OCI-LY7 (cell line): ENCODE results near the gene PRR35. TPM values are rescaled to one million over a fixed set of nuclear protein-coding genes. Genes with fewer than 3 reads are reported as not detected.

Experiments used
- BruUV-seq: library from RNA; stranded (reverse); fragments of 400-500 nt; replicated peaks from 2 replicates; lab custom pipeline; 2021; lab: Mats Ljungman, UMichigan
- CTCF ChIA-PET: fragments of 300-600 bp; sonication (Branson Sonifier 250); formaldehyde crosslinking; loops from one replicate; lab custom pipeline; 2022; ENCODE audit warnings: antibody characterized with exemption; ENCODE audit not compliant: unreplicated experiment; lab: Charles Lee
- POLR2A ChIA-PET: fragments of 300-600 bp; sonication (Branson Sonifier 250); formaldehyde crosslinking; loops from one replicate; lab custom pipeline; 2022; ENCODE audit warnings: antibody characterized with exemption; lab: Charles Lee
- DNase-seq: peaks from one replicate; pipeline ENCODE4 v3.0.0-alpha.2; 2015; ENCODE audit warnings: low spot score
- H2AFZ ChIP-seq: fragments of 200-600 bp; sonication (generic), shearing (Covaris generic); 2 replicates; pipeline ENCODE4 v1.6.1; 2014; ENCODE audit warnings: mild to moderate bottlenecking, antibody characterized with exemption, low read length, moderate library complexity
- H3K27ac ChIP-seq: fragments of 200-600 bp; sonication (generic); 2 replicates; pipeline ENCODE4 v1.5.1; 2014; ENCODE audit warnings: mixed run types, low read depth, mild to moderate bottlenecking, moderate library complexity, low read length, inconsistent platforms; ENCODE audit not compliant: poor library complexity, severe bottlenecking
- H3K36me3 ChIP-seq: fragments of 200-600 bp; sonication (generic); 2 replicates; pipeline ENCODE4 v1.6.1; 2014; ENCODE audit warnings: mild to moderate bottlenecking, antibody characterized with exemption, low read length, moderate library complexity, mixed read lengths; ENCODE audit not compliant: insufficient read depth
- H3K4me1 ChIP-seq: fragments of 200-600 bp; sonication (generic); 2 replicates; pipeline ENCODE4 v1.5.1; 2014; ENCODE audit warnings: mild to moderate bottlenecking, low read length; ENCODE audit not compliant: insufficient read depth, poor library complexity, severe bottlenecking
- H3K4me2 ChIP-seq: fragments of 200-600 bp; sonication (generic); 2 replicates; pipeline ENCODE4 v1.6.1; 2014; ENCODE audit warnings: mild to moderate bottlenecking, low read length
- H3K4me3 ChIP-seq: fragments of 200-600 bp; sonication (generic); 2 replicates; pipeline ENCODE4 v1.5.1; 2014; ENCODE audit warnings: mild to moderate bottlenecking, low read depth, low read length; ENCODE audit not compliant: poor library complexity, severe bottlenecking
- H3K79me2 ChIP-seq: fragments of 200-600 bp; sonication (generic); 2 replicates; pipeline ENCODE4 v1.6.1; 2016; ENCODE audit warnings: low read depth, mild to moderate bottlenecking, low read length, moderate library complexity, mixed read lengths; ENCODE audit not compliant: insufficient read depth
- H3K9me2 ChIP-seq: fragments of 200-600 bp; sonication (generic); 2 replicates; pipeline ENCODE4 v1.6.1; 2016; ENCODE audit warnings: mild to moderate bottlenecking, low read length, mixed read lengths; ENCODE audit not compliant: insufficient read depth
- H3K9me3 ChIP-seq: fragments of 200-600 bp; sonication (generic); 2 replicates; pipeline ENCODE4 v1.6.1; 2014; ENCODE audit warnings: mild to moderate bottlenecking, mixed run types, low read length, mixed read lengths
- H4K20me1 ChIP-seq: fragments of 200-600 bp; sonication (generic); 2 replicates; pipeline ENCODE4 v1.6.1; 2014; ENCODE audit warnings: mild to moderate bottlenecking, antibody characterized with exemption, low read length, moderate library complexity, mixed read lengths; ENCODE audit not compliant: insufficient read depth
- CTCF ChIP-seq: fragments of 200-600 bp; sonication (generic); conservative IDR thresholded peaks from 2 replicates; pipeline ENCODE4 v1.5.1; 2014; ENCODE audit warnings: mild to moderate bottlenecking, antibody characterized with exemption, low read length, moderate library complexity, mixed read lengths
- EZH2phosphoT487 ChIP-seq: fragments of 200-600 bp; sonication (generic); IDR thresholded peaks from 2 replicates; pipeline ENCODE4 v1.6.1; 2018; ENCODE audit warnings: low read depth, borderline replicate concordance, mild to moderate bottlenecking, mixed run types, antibody characterized with exemption, low read length, moderate library complexity, mixed read lengths
- intact Hi-C: fragments of 100-400 bp; cut with micrococcal nuclease; formaldehyde crosslinking; loops from one replicate; pipeline ENCODE4 v1.10.0; 2022; ENCODE audit not compliant: unreplicated experiment
- total RNA-seq, 2 experiments: library from RNA; depleted of rRNA in 1 of 2; stranded (reverse); fragments of >200 nt in 1 of 2; shearing (Covaris generic) in 1 of 2; gene quantifications; 2 replicates each; pipeline ENCODE4 v1.2.3, GENCODE V29; 2014 to 2022

The PRR35 gene
- total RNA-seq, 2 experiments from 2014 or later, result not detected

GRCh38 chr16:559411-560203 is 587 bp upstream of the PRR35 start:
- intact Hi-C loops, result no loop called here

GRCh38 chr16:560701-561412 is 663 bp downstream of the PRR35 start:
- H3K9me3 ChIP-seq, result no peaks in the 10 kb centered on the region
- no peaks in the 10 kb centered on the region for H3K36me3 ChIP-seq
- no peak overlapping the region for H2AFZ ChIP-seq
- no peak overlapping the region for H3K4me2 ChIP-seq
- no peaks in the 10 kb centered on the region for H3K79me2 ChIP-seq
- H4K20me1 ChIP-seq, result no peaks in the 10 kb centered on the region
- H3K4me1 ChIP-seq, result peaks cover under 1% of the 10 kb centered on the region
- intact Hi-C loops, result no loop called here
- no peak overlapping the region for H3K4me3 ChIP-seq
- H3K9me2 ChIP-seq, result no peaks in the 10 kb centered on the region
- TF ChIP-seq CTCF (no peak), EZH2phosphoT487 (no peak)
- H3K27ac ChIP-seq, result no peak overlapping the region
- no TSS peak for BruUV-seq
- POLR2A ChIA-PET, result no interaction called here
- CTCF ChIA-PET, result no interaction called here
- no peak for DNase-seq

More at GRCh38 chr16:559411-560203, 587 bp upstream of the PRR35 start:
- TF ChIP-seq CTCF (no peak), EZH2phosphoT487 (no peak)
- Histone ChIP-seq H3K9me2 (no peaks in the 10 kb centered on the region), H3K4me3 (no peak overlapping the region), H4K20me1 (no peaks in the 10 kb centered on the region), H3K36me3 (no peaks in the 10 kb centered on the region), H3K79me2 (no peaks in the 10 kb centered on the region), H3K9me3 (no peaks in the 10 kb centered on the region), H3K4me1 (no peaks in the 10 kb centered on the region), H3K4me2 (no peak overlapping the region), H3K27ac (no peak overlapping the region), H2AFZ (no peak overlapping the region)
- BruUV-seq, result no TSS peak
- ChIA-PET POLR2A (no interaction called here), CTCF (no interaction called here)
- DNase-seq, result no peak

GRCh38 chr16:561413-561794 is 1.2 kb downstream of the PRR35 start:
- Histone ChIP-seq H4K20me1 (no peaks in the 10 kb centered on the region), H3K36me3 (no peaks in the 10 kb centered on the region), H3K4me3 (no peak overlapping the region), H3K9me2 (no peaks in the 10 kb centered on the region), H3K9me3 (no peaks in the 10 kb centered on the region), H3K79me2 (no peaks in the 10 kb centered on the region), H2AFZ (no peak overlapping the region), H3K4me2 (no peak overlapping the region), H3K4me1 (peaks cover 6% of the 10 kb centered on the region), H3K27ac (no peak overlapping the region)
- CTCF ChIA-PET, result no interaction called here
- TF ChIP-seq CTCF (no peak), EZH2phosphoT487 (no peak)
- BruUV-seq, result no TSS peak
- intact Hi-C loops, result no loop called here
- no peak for DNase-seq
- POLR2A ChIA-PET, result no interaction called here
